ENCODE data around the gene SLC1A5.
A peak's percentile ranks its signal among the peaks of the same experiment; 100 is the strongest.
"Not testable (repeated sequence)": the region's sequence is repeated elsewhere in the genome, so short reads cannot be mapped to it uniquely, and the experiment has no call there.

The SLC1A5 gene

DNA sequence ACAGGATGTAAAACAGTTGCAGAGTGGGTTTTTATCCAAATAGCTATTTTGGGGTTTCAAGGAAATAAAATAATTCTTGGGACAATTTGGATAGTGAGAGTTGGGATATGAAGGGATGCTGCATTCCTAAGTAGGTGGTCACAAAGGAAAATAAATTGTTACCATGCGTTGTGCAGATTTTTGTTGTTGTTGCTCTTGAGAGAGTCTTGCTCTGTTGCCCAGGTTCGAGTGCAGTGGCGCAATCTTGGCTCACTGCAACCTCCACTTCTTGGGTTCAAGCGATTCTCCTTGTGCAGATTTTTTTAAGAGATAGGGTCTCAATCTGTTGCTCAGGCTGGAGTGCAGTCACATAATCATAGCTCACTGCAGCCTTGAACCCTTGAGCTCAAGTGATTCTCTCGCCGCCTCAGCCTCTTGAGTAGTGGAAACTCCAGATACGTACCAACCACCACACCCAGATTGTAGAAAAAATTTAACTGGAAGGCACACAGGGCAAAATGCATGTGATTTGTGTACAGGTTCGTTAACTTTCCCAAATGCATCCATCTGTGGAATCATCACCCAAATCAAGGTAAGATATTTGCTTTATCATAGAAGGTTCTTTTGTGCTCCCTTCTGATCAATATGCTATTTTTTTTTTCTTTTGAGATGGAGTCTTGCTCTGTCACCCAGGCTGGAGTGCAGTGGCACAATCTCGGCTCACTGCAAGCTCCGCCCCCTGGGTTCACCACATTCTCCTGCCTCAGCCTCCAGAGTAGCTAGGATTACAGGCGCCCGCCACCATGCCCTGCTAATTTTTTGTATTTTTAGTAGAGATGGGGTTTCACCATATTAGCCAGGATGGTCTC lies 16.0 kb downstream of the SLC1A5 start:
- DNase-seq (ENCODE audit: low read depth, low spot score) = no peak

DNA sequence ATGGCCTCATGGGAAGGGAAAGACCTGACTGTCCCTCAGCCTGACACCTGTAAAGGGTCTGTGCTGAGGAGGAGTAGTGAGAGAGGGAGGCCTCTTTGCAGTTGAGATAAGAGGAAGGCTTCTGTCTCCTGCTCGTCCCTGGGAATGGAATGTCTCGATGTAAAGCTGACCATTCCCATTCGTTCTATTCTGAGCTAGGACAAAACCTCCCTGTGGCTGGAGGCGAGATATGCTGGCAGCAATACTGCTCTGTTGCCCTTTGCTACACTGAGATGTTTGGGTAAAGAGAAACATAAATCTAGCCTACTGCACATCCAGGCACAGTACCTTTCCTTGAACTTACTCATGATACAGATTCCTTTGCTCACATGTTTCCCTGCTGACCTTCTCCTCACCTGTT lies 19.6 kb downstream of the SLC1A5 start:
- not testable (repeated sequence) for DNase-seq (ENCODE audit: low read depth, low spot score)

DNA sequence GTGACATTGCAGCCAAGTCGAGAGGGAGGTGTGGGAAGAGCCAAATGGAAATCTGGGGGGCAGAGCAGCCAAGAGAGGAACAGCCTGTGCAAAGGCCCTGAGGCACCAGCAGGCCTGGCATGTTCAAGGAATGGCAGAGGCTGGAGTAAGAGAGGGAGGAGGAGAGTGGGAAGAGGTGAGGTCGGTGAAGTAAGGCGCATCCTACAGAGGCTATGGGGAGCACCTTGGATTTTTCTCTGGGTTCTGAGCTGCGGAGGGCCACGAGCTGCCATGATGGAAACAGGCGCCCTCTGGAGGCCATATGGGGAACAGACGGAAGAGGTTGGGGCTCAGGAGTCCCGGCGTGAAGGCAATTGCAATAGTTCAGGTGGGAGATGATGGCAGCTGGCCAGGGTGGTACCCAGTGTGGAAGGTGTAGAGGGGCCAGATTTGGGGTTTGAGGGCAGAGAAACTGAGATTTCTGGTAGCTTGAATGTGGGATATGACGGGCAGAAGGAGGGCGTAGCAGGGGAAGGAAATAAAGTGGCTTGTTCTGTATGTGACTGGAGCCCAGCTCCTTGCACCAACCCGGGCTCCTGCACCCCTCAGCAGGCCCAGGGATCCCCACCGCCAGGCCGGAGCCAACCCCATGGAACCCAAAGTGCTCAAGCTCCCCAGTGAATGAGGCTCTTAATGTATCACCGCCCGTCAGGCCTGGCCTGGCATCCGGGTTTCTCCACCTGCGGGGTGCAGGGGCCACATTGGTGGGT lies 21.7 kb downstream of the SLC1A5 start:
- DNase-seq (ENCODE audit: low read depth, low spot score) = peak; percentile 61

DNA sequence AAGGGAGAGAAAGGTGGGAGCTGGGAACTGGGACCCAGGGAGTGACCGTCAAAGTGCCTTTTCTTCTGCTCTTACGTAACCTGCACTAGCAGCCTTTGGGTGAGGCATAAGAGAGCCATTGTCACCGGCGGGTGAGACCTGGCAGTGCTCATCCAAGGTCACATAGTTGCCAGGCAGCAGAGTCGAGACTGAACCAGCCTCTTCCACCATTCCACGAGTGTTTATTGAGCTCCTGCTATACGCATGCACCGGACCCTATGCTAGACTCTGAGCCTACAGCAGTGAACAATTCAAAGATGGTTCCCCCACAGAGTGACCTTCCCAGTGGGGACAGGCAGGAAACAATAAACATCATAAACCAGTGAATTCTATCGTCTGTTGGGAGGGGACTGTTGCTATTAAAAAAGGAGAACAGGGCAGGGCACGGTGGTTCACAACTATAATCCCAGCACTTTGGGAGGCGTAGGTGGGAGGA lies 23.5 kb downstream of the SLC1A5 start:
- DNase-seq (ENCODE audit: low read depth, low spot score) = no peak

DNA sequence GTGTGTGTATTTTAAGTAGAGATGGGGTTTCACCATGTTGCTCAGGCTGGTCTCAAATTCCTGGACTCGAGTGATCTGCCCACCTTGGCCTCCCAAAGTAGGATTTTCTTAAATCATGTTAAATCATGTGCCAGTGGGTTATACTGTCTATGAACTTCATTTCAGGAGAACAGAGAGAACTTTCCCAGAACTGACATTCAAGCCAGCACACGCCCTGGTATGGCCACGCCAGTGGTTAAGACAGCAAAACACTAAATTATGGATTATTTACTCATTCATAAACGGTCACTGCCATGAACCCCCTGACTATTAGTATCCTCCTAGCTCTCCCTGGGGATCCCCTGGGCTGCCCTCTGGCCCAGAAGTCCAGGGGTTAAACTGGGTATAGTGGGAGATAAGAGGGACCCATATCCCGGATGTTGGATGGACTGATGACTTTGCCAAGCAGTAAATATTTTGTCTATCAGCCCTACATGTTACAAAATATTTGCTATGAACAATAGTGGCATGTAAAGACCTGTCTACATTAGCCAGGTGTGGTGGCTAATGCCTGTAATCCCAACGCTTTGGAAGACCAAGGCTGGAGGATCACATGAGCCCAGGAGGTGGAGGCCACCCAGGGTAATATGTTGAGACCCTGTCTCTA lies 26.0 kb downstream of the SLC1A5 start:
- DNase-seq (ENCODE audit: low read depth, low spot score) = no peak

DNA sequence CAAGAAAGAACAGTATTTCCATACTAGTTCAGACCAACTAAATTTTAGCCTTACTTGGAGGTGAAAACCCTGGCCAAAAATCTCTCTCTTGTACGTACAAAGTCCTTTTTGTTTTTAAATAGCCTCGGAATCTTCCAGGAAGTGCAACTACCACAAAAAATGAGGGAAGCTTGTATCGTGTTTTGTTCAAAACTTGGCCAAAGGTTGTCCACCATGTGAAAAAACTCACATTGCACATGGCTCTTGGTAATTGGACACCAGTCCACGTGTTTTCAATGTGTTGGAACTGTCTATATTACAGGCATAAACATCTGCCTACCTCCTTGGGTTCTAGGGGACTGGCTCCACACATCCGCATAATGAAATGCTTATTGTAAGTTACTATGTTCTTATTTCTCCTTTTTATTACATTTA lies 27.0 kb downstream of the SLC1A5 start:
- DNase-seq (ENCODE audit: low read depth, low spot score) = no peak

DNA sequence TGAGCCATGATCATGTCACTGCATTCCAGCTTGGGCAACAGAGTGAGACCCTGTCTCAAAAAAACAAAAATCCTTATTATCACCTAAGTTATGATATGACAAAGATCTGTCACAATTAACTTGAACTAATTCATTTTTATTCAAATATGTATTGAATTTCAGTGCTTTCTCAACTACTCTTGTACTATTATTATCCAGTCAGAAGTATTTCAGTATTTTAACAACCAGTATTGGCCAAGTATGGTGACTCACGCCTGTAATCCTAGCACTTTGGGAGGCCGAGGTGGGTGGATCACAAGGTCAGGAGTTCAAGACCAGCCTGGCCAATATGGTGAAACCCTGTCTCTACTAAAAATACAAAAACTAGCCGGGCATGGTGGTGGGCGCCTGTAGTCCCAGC lies 27.5 kb downstream of the SLC1A5 start:
- DNase-seq (ENCODE audit: low read depth, low spot score) = not testable (repeated sequence)

GRCh38 chr19:46760363-46760762 lies 28.0 kb downstream of the SLC1A5 start:
- no peak for DNase-seq (ENCODE audit: low read depth, low spot score)

DNA sequence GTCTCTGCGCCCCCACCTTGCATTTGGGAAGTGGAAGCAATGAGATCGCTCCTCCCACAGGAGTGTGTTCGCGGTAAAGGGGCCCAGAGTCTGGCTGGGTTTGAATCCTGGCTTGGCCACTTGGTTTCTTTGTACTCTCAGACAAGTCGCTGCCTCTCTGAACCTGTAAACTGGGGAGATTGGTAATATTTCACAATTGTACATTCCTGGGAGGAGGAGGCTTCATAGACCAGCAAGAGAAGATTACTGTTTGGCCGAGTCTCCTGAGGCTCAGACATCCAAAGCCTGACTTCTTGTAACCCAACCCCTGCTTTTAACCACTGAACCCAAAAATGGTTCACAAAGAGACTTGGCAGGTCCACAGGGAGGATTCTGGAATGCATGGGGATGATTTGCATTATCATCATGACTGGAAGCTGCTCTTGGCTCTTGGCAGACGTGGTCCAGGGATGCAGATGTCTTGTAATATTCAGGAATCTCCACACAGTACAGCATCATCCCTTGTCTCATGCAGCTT lies 28.5 kb downstream of the SLC1A5 start:
- no peak for DNase-seq (ENCODE audit: low read depth, low spot score)

GRCh38 chr19:46759206-46759605 lies 29.2 kb downstream of the SLC1A5 start:
- no peak for DNase-seq (ENCODE audit: low read depth, low spot score)

DNA sequence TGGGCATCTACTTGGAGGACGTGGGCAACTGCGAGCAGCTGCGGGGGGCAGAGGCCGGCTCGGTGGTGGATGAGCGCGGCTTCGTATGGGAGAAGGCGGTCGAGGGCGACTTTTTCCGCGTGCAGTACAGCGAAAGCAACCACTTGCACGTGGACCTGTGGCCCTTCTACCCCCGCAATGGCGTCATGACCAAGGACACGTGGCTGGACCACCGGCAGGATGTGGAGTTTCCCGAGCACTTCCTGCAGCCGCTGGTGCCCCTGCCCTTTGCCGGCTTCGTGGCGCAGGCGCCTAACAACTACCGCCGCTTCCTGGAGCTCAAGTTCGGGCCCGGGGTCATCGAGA lies 31.9 kb downstream of the SLC1A5 start:
- DNase-seq (ENCODE audit: low read depth, low spot score) = no peak

- no peak for DNase-seq (ENCODE audit: low read depth, low spot score)
Observed at GRCh38 chr19:46755853-46756543, 32.4 kb downstream of the SLC1A5 start.

DNA sequence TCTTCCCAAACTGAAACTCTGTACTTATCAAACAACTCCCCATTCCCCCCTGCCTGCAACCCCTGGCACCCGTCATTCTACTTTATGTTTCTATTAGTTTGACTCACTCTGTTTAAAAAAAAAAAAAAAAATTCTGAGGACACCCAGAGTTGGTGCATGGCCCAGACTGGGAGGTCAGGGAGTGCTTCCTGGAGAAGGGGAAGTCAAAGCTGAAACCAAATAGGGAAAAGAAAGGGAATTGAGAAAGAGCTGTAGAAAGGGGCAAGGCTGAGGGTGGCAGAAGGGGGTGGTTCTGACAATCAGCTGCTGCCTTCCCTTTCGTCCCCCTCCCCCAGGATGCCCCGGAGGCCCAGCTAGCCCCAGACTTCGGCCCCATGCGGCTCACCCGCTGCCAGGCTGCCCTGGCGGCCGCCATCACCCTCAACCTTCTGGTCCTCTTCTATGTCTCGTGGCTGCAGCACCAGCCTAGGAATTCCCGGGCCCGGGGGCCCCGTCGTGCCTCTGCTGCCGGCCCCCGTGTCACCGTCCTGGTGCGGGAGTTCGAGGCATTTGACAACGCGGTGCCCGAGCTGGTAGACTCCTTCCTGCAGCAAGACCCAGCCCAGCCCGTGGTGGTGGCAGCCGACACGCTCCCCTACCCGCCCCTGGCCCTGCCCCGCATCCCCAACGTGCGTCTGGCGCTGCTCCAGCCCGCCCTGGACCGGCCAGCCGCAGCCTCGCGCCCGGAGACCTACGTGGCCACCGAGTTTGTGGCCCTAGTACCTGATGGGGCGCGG lies 33.1 kb downstream of the SLC1A5 start:
- DNase-seq (ENCODE audit: low read depth, low spot score) = no peak

- no peak for DNase-seq (ENCODE audit: low read depth, low spot score)
Observed at GRCh38 chr19:46753420-46754155, 34.8 kb downstream of the SLC1A5 start.

GRCh38 chr19:46748325-46749109 lies 39.9 kb downstream of the SLC1A5 start:
- peak; percentile 53 for DNase-seq (ENCODE audit: low read depth, low spot score)

DNA sequence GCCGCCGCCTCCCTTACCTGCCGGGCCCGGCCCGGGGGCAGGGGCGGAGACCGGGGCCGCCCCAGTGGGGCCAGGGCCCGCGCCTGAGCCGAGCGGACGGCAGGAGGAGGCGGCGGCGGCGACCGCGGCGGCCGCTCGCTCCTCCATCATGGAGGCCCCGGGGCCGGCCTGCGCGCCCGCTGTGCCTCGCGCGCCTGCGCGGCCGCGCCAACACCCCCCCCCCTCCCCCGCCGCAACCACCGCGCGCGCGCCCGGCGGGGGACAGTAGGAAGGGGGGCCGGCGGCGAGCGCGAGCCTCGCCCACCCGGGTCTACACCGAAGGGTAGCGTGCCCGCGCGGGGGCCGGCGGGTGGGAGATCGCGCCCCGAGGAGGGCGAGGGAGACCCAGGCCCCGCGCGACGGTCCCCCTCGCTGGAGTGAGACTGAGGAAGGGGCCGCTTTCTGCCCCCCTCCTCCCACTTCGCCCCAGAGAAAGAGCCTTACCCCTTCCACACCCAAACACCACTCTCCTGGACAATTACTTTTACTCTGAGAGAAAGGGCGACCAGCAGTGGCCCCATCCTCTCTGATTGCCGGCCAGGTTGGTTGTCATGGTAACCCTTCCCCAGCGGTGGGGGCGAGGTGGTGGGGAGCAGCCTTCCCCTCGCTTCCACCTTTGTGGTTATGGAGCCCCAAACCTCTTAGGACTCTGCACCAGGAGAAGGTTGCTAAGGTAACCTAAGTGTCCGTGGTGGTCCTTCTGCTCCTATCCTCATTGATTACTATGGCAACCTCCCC lies 41.9 kb downstream of the SLC1A5 start, which contains the start of gene STRN4:
Gene STRN4, minus strand, starts transcription at position 170 of the 777 bp plus-strand sequence. Its CDS starts 20 bp downstream, at position 150.
- no peak for DNase-seq (ENCODE audit: low read depth, low spot score)

DNA sequence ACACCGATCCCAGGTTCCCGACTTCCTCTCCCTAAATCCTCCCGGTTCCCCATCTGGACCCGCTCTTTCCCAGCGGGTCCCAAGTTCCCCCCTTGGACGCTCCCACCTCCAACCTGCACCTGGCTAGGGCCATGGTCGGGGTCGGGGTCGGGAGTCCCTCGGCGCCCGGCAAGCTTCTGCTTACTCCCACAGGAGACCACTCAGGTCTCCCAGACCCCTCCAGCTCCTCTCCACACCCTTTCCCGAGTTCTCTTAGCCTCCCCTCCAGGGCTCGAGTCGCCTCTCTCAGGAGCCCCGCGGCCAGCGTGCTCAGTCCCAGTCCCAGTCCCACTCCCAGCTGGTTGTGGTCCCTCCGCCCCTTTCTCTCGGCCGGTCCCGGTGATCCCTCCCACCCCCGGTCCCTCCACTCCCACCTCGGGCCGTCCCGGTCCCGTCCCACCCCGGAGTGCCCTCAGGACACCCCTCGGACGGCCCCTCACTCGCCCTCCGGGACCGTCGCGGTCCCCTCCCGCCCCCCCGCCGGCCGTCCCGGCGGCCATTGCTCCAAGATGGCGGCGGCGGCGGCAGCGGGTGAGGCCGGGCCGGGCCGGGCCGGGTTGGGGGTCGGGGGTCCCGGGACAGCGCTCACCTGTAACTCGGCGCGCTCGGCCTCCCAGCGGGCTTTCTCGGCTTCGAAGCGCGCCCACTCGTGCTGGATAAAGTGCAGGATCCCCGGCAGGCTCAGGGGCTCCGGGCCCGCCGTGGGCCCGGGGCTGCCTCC lies 42.7 kb downstream of the SLC1A5 start, which contains the start of gene FKRP:
Gene FKRP, plus strand, starts transcription at position 537 of the 760 bp plus-strand sequence. CDS start 9,394 bp downstream, outside the sequence.
- no peak for DNase-seq (ENCODE audit: low read depth, low spot score)

All from activated CD4-positive, CD25-positive, alpha-beta regulatory T cell treated with anti-CD3 and anti-CD28 coated beads, Interleukin-2, amount 50 U/mL, for 16 hours (primary cell).